ENCODE measurements around the gene MUS81. TPM values are rescaled to one million over a fixed set of nuclear protein-coding genes. Genes with fewer than 3 reads are reported as not detected.

MUS81 gene
- total RNA-seq, 1 donor from 2014 or later: 83.1 TPM

DNA sequence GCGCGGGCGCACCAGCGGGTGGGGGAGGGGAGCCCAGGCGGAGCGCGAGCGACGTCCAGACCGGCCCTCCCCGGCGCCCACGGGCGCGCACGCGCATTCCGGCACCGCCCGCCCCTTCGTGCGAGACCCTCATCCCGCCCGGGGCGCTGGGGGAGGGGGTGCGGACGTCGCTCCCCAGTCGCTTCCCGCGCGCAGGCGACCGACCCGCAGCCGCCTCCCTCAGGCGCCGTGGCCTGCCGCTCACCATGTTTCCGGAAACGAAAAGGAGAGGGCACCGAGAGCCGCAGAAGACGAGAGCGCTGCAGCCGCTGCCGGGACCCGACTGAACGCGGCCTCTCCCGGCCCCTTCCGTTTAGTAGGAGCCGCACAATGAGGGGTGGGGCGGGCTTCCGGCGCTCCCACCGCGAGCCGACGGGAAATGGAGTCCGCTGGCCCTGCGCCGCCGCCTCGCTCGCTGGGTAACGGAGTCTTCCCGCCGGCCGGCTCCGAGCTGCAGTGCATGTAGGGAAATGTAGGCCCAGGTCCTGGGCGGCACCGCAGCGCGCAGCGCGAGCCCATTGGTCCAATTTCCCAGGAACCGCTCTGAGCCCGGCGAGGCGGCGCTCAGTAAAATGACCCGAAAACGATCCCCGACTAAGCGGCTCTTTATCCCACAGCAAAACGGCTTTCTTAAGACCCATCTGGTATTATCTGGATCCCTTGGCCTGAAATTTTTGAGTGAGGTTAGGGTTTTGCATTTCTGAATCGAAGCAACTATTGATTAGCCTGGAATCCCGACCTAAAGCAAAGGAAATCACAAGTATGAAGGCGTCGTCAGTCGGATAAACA is 2.2 kb upstream of the MUS81 start, which contains the start of gene CFL1:
Gene CFL1 (minus strand): TSS at position 328 of the 828 bp plus-strand sequence. CDS start 81 bp downstream, at position 247.
- DNase-seq (peak; percentile 92), ATAC-seq (ENCODE audit: low read depth) (peak; percentile 62)
- Mint-ChIP-seq H3K4me3 (peak within 1 kb of the TSS; percentile 99), H3K27me3 (no peaks in the 10 kb centered on the region), H3K9me3 (no peaks in the 10 kb centered on the region), H3K27ac (peak within 1 kb of the TSS; percentile 98), H3K4me1 (peaks cover 65% of the 10 kb centered on the region), H3K36me3 (ENCODE audit: low read depth) (peaks cover 55% of the 10 kb centered on the region)
- ChIA-PET POLR2A (interaction anchor here (0.6 to 7.1 kb wide), 39 partner anchors 8 to 1840 kb away, joined by 3 to 340 read pairs (median 5); partner anchors contain the start of genes AP5B1, BANF1, BRMS1 and CCDC85B), CTCF (interaction anchor here (0.7 to 4.3 kb wide), 5 partner anchors 11 to 220 kb away, joined by 4 to 63 read pairs (median 10); partner anchors contain the start of genes CCDC85B, FIBP and SIPA1)
- intact Hi-C loops (cut with micrococcal nuclease): loop anchor here (1.0 to 5.0 kb wide), 12 partner anchors 15 to 741 kb away; partner anchors contain the start of genes AP5B1, C11orf68, DRAP1 and EFEMP2
- TF ChIP-seq, protein P1, sequence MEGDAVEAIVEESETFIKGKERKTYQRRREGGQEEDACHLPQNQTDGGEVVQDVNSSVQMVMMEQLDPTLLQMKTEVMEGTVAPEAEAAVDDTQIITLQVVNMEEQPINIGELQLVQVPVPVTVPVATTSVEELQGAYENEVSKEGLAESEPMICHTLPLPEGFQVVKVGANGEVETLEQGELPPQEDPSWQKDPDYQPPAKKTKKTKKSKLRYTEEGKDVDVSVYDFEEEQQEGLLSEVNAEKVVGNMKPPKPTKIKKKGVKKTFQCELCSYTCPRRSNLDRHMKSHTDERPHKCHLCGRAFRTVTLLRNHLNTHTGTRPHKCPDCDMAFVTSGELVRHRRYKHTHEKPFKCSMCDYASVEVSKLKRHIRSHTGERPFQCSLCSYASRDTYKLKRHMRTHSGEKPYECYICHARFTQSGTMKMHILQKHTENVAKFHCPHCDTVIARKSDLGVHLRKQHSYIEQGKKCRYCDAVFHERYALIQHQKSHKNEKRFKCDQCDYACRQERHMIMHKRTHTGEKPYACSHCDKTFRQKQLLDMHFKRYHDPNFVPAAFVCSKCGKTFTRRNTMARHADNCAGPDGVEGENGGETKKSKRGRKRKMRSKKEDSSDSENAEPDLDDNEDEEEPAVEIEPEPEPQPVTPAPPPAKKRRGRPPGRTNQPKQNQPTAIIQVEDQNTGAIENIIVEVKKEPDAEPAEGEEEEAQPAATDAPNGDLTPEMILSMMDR (IDR thresholded peaks at IDR 0.05): no peak

DNA sequence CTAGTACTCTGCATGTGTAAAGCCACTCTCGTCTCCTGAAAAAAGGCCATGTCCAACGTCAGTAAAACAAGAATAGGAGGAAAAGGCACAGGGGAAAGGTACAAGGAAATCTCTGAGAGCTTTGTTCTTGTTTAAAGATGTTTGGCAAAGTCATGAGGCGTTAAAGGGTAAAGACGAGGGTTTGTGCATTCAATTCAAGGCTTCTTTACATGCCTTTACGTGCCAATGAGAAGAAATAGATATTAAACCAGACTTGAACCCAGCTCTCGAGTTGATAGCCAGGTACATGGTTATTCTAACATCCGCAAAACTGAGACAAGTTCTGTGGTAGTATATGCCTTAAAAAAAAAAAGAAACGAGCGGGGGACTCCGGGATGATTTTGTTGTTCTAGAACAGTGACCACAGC is 1.5 kb upstream of the MUS81 start:
- ChIA-PET CTCF (interaction anchor here (0.7 to 4.3 kb wide), 7 partner anchors 11 to 334 kb away, joined by 3 to 63 read pairs (median 5); partner anchors contain the start of genes CCDC85B, FIBP, SCYL1 and SIPA1), POLR2A (interaction anchor here (0.6 to 7.1 kb wide), 47 partner anchors 9 to 1839 kb away, joined by 3 to 340 read pairs (median 7); partner anchors contain the start of genes AP5B1, BANF1, BRMS1 and C11orf68)
- DNase-seq (no peak), ATAC-seq (ENCODE audit: low read depth) (no peak)
- H3K27ac Mint-ChIP-seq: peak overlapping the region; percentile 98
- intact Hi-C loops (cut with micrococcal nuclease): loop anchor here (1.0 to 5.0 kb wide), 13 partner anchors 14 to 410 kb away; partner anchors contain the start of genes AP5B1, BANF1, C11orf68 and DRAP1
- peak overlapping the region; percentile 99 for H3K4me3 Mint-ChIP-seq
- H3K27me3 Mint-ChIP-seq: no peaks in the 10 kb centered on the region
- TF ChIP-seq, protein P1 (IDR thresholded peaks at IDR 0.05): no peak
- H3K9me3 Mint-ChIP-seq: no peaks in the 10 kb centered on the region
- H3K36me3 Mint-ChIP-seq (ENCODE audit: low read depth): peaks cover 55% of the 10 kb centered on the region
- peaks cover 60% of the 10 kb centered on the region for H3K4me1 Mint-ChIP-seq

DNA sequence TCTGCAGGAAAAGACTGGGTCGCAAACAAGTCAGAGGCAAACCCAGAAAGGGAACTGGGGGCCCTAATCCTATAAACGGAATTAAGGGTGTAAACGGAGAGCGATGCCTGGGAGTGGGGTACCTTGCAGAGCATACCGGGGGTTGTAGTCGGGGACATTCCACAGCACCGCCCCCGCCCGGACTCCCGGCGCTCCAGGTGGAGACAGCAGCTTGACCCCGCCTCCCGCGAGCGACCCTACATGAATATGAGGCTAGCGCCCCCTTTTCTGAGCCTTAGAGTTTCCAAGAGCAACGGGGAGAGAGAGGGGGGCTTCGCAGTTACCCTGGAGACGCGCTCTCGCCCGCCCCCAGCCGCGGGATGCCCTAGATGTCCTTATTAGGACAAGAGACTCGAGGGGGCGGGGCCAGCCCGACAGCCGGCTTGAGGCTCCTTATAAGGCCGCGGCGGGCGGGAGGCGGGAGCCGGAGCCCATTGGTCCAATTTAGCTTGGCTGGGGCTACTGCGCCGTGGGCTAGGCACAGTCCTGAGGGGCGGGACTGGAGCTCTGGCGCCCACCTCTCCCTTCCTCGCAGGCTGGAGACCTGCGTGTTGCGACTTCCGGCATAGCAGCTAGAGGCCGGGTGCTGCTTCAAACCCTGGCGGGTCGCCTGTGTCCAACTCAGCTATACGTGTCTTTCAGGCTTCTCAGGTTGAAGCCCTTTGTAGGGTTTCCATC is 980 bp upstream of the MUS81 start:
- POLR2A ChIA-PET: interaction anchor here (0.6 to 7.1 kb wide), 60 partner anchors 9 to 1669 kb away, joined by 3 to 340 read pairs (median 4); partner anchors contain the start of genes AP5B1, BANF1, BRMS1 and C11orf68
- intact Hi-C loops (cut with micrococcal nuclease): loop anchor here (1.0 to 5.0 kb wide), 7 partner anchors 14 to 287 kb away; partner anchors contain the start of genes AP5B1, BANF1, EFEMP2 and EIF1AD

DNA sequence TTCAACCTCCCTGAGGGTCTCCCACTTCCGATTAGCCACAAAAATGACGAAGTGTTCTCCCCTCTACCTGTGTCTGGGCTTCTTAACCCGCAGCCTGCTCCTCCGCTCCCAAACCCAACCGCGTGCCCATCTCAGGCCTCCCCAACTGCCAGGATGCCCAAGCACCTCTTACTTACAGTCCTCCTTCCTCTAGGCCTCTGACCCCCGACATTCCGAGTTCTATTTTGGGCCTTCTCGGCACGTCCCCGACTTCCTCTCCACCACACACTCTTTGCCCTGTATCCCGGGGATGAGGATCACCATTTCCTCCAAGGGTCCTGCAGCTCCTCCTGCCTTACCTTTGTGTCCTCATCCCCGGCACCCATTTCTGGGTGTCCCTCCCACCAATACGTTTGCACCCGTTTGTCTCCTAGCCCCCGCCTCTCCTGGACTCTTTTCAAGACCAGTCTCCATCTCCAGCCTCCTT is 388 bp upstream of the MUS81 start:
- peak overlapping the region; percentile 98 for H3K27ac Mint-ChIP-seq
- intact Hi-C loops (cut with micrococcal nuclease): loop anchor here (1.0 to 5.0 kb wide), 10 partner anchors 8 to 288 kb away; partner anchors contain the start of genes AP5B1, BANF1, EFEMP2 and EIF1AD
- H3K4me1 Mint-ChIP-seq: peaks cover 49% of the 10 kb centered on the region
- DNase-seq: no peak
- no peaks in the 10 kb centered on the region for H3K9me3 Mint-ChIP-seq
- no peaks in the 10 kb centered on the region for H3K27me3 Mint-ChIP-seq
- ChIA-PET POLR2A (interaction anchor here (0.5 to 7.1 kb wide), 59 partner anchors 10 to 1669 kb away, joined by 3 to 340 read pairs (median 4); partner anchors contain the start of genes AP5B1, BANF1, C11orf68 and CCDC85B), CTCF (interaction anchor here (0.6 to 4.3 kb wide), 21 partner anchors 8 to 335 kb away, joined by 3 to 63 read pairs (median 4); partner anchors contain the start of genes CCDC85B, FIBP, KAT5 and PCNX3)
- peaks cover 53% of the 10 kb centered on the region for H3K36me3 Mint-ChIP-seq (ENCODE audit: low read depth)
- TF ChIP-seq, protein P1 (IDR thresholded peaks at IDR 0.05): no peak
- no peak for ATAC-seq (ENCODE audit: low read depth)
- H3K4me3 Mint-ChIP-seq: peak overlapping the region; percentile 99

More for the DNA sequence above, 980 bp upstream of the MUS81 start:
- no peaks in the 10 kb centered on the region for H3K27me3 Mint-ChIP-seq
- peaks cover 55% of the 10 kb centered on the region for H3K36me3 Mint-ChIP-seq (ENCODE audit: low read depth)
- CTCF ChIA-PET: interaction anchor here (0.5 to 4.3 kb wide), 20 partner anchors 8 to 334 kb away, joined by 3 to 63 read pairs (median 4); partner anchors contain the start of genes CCDC85B, FIBP, KAT5 and SCYL1
- H3K27ac Mint-ChIP-seq: peak overlapping the region; percentile 98
- TF ChIP-seq, protein P1 (IDR thresholded peaks at IDR 0.05): no peak
- H3K9me3 Mint-ChIP-seq: no peaks in the 10 kb centered on the region
- DNase-seq (peak; percentile 90), ATAC-seq (ENCODE audit: low read depth) (peak; percentile 64)
- H3K4me3 Mint-ChIP-seq: peak overlapping the region; percentile 99
- H3K4me1 Mint-ChIP-seq: peaks cover 54% of the 10 kb centered on the region

All from activated B cell treated with CpG ODN at 0.5 μM for 24 hours (primary cell).